Fibroblast of the aortic adventitia (primary cell): Measurements from ENCODE around the gene OBSCN. TPM values are rescaled to one million over a fixed set of nuclear protein-coding genes. Genes with fewer than 3 reads are reported as not detected.

ENCODE experiments used
- DNase-seq: peaks from one replicate; pipeline ENCODE4 v3.0.0-alpha.2; 2010; ENCODE audit warnings: low read depth
- H3K4me3 ChIP-seq: 2 replicates; pipeline ENCODE4 v1.5.1; 2011; ENCODE audit warnings: low read depth, mild to moderate bottlenecking, control low read depth, low read length, moderate library complexity
- CTCF ChIP-seq: IDR thresholded peaks from 2 replicates; pipeline ENCODE4 v1.5.1; 2011; ENCODE audit warnings: mild to moderate bottlenecking, low read length, control low read depth, inconsistent platforms; ENCODE audit not compliant: insufficient read depth
- total RNA-seq: library from RNA; depleted of rRNA; stranded (reverse); fragments of >200 nt; gene quantifications from 2 replicates; pipeline ENCODE4 v1.2.3, GENCODE V29; 2012; ENCODE audit warnings: low replicate concordance

The OBSCN gene
- total RNA-seq, 1 donor: 0.99 TPM

- no peak for DNase-seq
- H3K4me3 ChIP-seq: no peak overlapping the region
- no peak for TF ChIP-seq CTCF
Observed at GRCh38 chr1:228285661-228286504, 78.0 kb downstream of the OBSCN start.

GRCh38 chr1:228286505-228287417 is 78.9 kb downstream of the OBSCN start:
- DNase-seq: no peak
- TF ChIP-seq CTCF: no peak
- no peak overlapping the region for H3K4me3 ChIP-seq

GRCh38 chr1:228287541-228288425 is 79.9 kb downstream of the OBSCN start:
- TF ChIP-seq CTCF: no peak
- no peak overlapping the region for H3K4me3 ChIP-seq
- no peak for DNase-seq

GRCh38 chr1:228288536-228289238 is 80.8 kb downstream of the OBSCN start:
- TF ChIP-seq CTCF: no peak
- no peak overlapping the region for H3K4me3 ChIP-seq
- DNase-seq: no peak

GRCh38 chr1:228289239-228289849 is 81.5 kb downstream of the OBSCN start:
- TF ChIP-seq CTCF: no peak
- no peak for DNase-seq
- H3K4me3 ChIP-seq: no peak overlapping the region
